ENCODE results near the gene SFTPD.

The SFTPD gene

GRCh38 chr10:79970062-79970461 lies 21.2 kb upstream of the SFTPD start:
- Histone ChIP-seq H2AK5ac (ENCODE audit: low read length) (no peak overlapping the region), H3K18ac (ENCODE audit: low read length) (no peak overlapping the region), H3K79me2 (ENCODE audit: control insufficient read depth, insufficient read depth, low read length) (no peaks in the 10 kb centered on the region), H3K27me3 (ENCODE audit: insufficient read depth, low read length, poor library complexity) (no peaks in the 10 kb centered on the region), H3K23ac (ENCODE audit: low read length) (no peak overlapping the region), H2BK15ac (replicated peaks; ENCODE audit: low read depth) (no peak overlapping the region), H4K5ac (ENCODE audit: low read length) (no peak overlapping the region), H2BK5ac (ENCODE audit: low read length) (no peak overlapping the region), H3K27ac (ENCODE audit: low read depth, low read length) (no peak overlapping the region), H3K56ac (ENCODE audit: low read length) (no peak overlapping the region), H3K4me2 (ENCODE audit: low read length) (no peak overlapping the region), H4K8ac (ENCODE audit: low read depth, low read length) (no peak overlapping the region), H3K4me1 (ENCODE audit: control insufficient read depth, low read depth, low read length) (no peaks in the 10 kb centered on the region), H3K79me1 (ENCODE audit: low read length) (no peaks in the 10 kb centered on the region), H2BK120ac (ENCODE audit: low read depth, low read length) (no peak overlapping the region), H3K9ac (ENCODE audit: low read length) (no peak overlapping the region), H3K36me3 (ENCODE audit: control insufficient read depth, insufficient read depth, low read length) (no peaks in the 10 kb centered on the region), H3K4me3 (ENCODE audit: low read length) (no peak overlapping the region), H3K4ac (ENCODE audit: low read depth, low read length) (no peak overlapping the region)
- DNase-seq, result no peak

- no peak overlapping the region for H3K4ac ChIP-seq (ENCODE audit: low read depth, low read length)
- H3K79me1 ChIP-seq (ENCODE audit: low read length), result no peaks in the 10 kb centered on the region
- no peak overlapping the region for H2BK15ac ChIP-seq (replicated peaks; ENCODE audit: low read depth)
- no peaks in the 10 kb centered on the region for H3K27me3 ChIP-seq (ENCODE audit: insufficient read depth, low read length, poor library complexity)
- no CpG with 5 or more reads among the region's 5 CpGs for WGBS (ENCODE audit: extremely low coverage, insufficient coverage, low lambda C conversion rate)
- no peak overlapping the region for H3K27ac ChIP-seq (ENCODE audit: low read depth, low read length)
- no peak overlapping the region for H3K23ac ChIP-seq (ENCODE audit: low read length)
- H2AK5ac ChIP-seq (ENCODE audit: low read length), result no peak overlapping the region
- no peaks in the 10 kb centered on the region for H3K36me3 ChIP-seq (ENCODE audit: control insufficient read depth, insufficient read depth, low read length)
- no peak overlapping the region for H2BK120ac ChIP-seq (ENCODE audit: low read depth, low read length)
- H3K56ac ChIP-seq (ENCODE audit: low read length), result no peak overlapping the region
- no peak overlapping the region for H4K8ac ChIP-seq (ENCODE audit: low read depth, low read length)
- H3K4me3 ChIP-seq (ENCODE audit: low read length), result no peak overlapping the region
- H3K79me2 ChIP-seq (ENCODE audit: control insufficient read depth, insufficient read depth, low read length), result no peaks in the 10 kb centered on the region
- H3K9ac ChIP-seq (ENCODE audit: low read length), result no peak overlapping the region
- H3K18ac ChIP-seq (ENCODE audit: low read length), result no peak overlapping the region
- no peaks in the 10 kb centered on the region for H3K4me1 ChIP-seq (ENCODE audit: control insufficient read depth, low read depth, low read length)
- H3K4me2 ChIP-seq (ENCODE audit: low read length), result no peak overlapping the region
- no peak for DNase-seq
- no peak overlapping the region for H2BK5ac ChIP-seq (ENCODE audit: low read length)
- H4K5ac ChIP-seq (ENCODE audit: low read length), result no peak overlapping the region
Measured at GRCh38 chr10:79947787-79948424, 999 bp downstream of the SFTPD start.

GRCh38 chr10:79947083-79947415 lies 1.9 kb downstream of the SFTPD start:
- H4K5ac ChIP-seq (ENCODE audit: low read length), result no peak overlapping the region
- H2BK5ac ChIP-seq (ENCODE audit: low read length), result no peak overlapping the region
- no peak overlapping the region for H3K4me3 ChIP-seq (ENCODE audit: low read length)
- H3K36me3 ChIP-seq (ENCODE audit: control insufficient read depth, insufficient read depth, low read length), result no peaks in the 10 kb centered on the region
- H3K79me2 ChIP-seq (ENCODE audit: control insufficient read depth, insufficient read depth, low read length), result no peaks in the 10 kb centered on the region
- no peak overlapping the region for H3K4ac ChIP-seq (ENCODE audit: low read depth, low read length)
- no peak overlapping the region for H3K18ac ChIP-seq (ENCODE audit: low read length)
- no CpG with 5 or more reads among the region's 2 CpGs for WGBS (ENCODE audit: extremely low coverage, insufficient coverage, low lambda C conversion rate)
- no peak overlapping the region for H3K9ac ChIP-seq (ENCODE audit: low read length)
- no peak for DNase-seq
- H2BK120ac ChIP-seq (ENCODE audit: low read depth, low read length), result no peak overlapping the region
- H3K23ac ChIP-seq (ENCODE audit: low read length), result no peak overlapping the region
- H3K56ac ChIP-seq (ENCODE audit: low read length), result no peak overlapping the region
- no peak overlapping the region for H3K27ac ChIP-seq (ENCODE audit: low read depth, low read length)
- H3K4me1 ChIP-seq (ENCODE audit: control insufficient read depth, low read depth, low read length), result no peaks in the 10 kb centered on the region
- H2AK5ac ChIP-seq (ENCODE audit: low read length), result no peak overlapping the region
- H3K27me3 ChIP-seq (ENCODE audit: insufficient read depth, low read length, poor library complexity), result no peaks in the 10 kb centered on the region
- H4K8ac ChIP-seq (ENCODE audit: low read depth, low read length), result no peak overlapping the region
- H3K4me2 ChIP-seq (ENCODE audit: low read length), result no peak overlapping the region
- H2BK15ac ChIP-seq (replicated peaks; ENCODE audit: low read depth), result no peak overlapping the region
- H3K79me1 ChIP-seq (ENCODE audit: low read length), result no peaks in the 10 kb centered on the region

GRCh38 chr10:79946271-79947082 lies 2.4 kb downstream of the SFTPD start:
- no peak for DNase-seq
- H3K23ac ChIP-seq (ENCODE audit: low read length), result no peak overlapping the region
- H3K36me3 ChIP-seq (ENCODE audit: control insufficient read depth, insufficient read depth, low read length), result no peaks in the 10 kb centered on the region
- H4K5ac ChIP-seq (ENCODE audit: low read length), result no peak overlapping the region
- H3K18ac ChIP-seq (ENCODE audit: low read length), result no peak overlapping the region
- H3K4me1 ChIP-seq (ENCODE audit: control insufficient read depth, low read depth, low read length), result no peaks in the 10 kb centered on the region
- no peak overlapping the region for H3K56ac ChIP-seq (ENCODE audit: low read length)
- no peaks in the 10 kb centered on the region for H3K79me2 ChIP-seq (ENCODE audit: control insufficient read depth, insufficient read depth, low read length)
- no peaks in the 10 kb centered on the region for H3K79me1 ChIP-seq (ENCODE audit: low read length)
- no peak overlapping the region for H4K8ac ChIP-seq (ENCODE audit: low read depth, low read length)
- H2BK120ac ChIP-seq (ENCODE audit: low read depth, low read length), result no peak overlapping the region
- no peak overlapping the region for H3K27ac ChIP-seq (ENCODE audit: low read depth, low read length)
- H3K4me3 ChIP-seq (ENCODE audit: low read length), result no peak overlapping the region
- H2BK15ac ChIP-seq (replicated peaks; ENCODE audit: low read depth), result no peak overlapping the region
- H2AK5ac ChIP-seq (ENCODE audit: low read length), result no peak overlapping the region
- no peak overlapping the region for H2BK5ac ChIP-seq (ENCODE audit: low read length)
- H3K27me3 ChIP-seq (ENCODE audit: insufficient read depth, low read length, poor library complexity), result no peaks in the 10 kb centered on the region
- WGBS (ENCODE audit: extremely low coverage, insufficient coverage, low lambda C conversion rate), result no CpG with 5 or more reads among the region's 8 CpGs
- no peak overlapping the region for H3K9ac ChIP-seq (ENCODE audit: low read length)
- H3K4ac ChIP-seq (ENCODE audit: low read depth, low read length), result no peak overlapping the region
- H3K4me2 ChIP-seq (ENCODE audit: low read length), result no peak overlapping the region

GRCh38 chr10:79944428-79945395 lies 4.2 kb downstream of the SFTPD start:
- Histone ChIP-seq H2BK15ac (replicated peaks; ENCODE audit: low read depth) (no peak overlapping the region), H4K5ac (ENCODE audit: low read length) (no peak overlapping the region), H3K27me3 (ENCODE audit: insufficient read depth, low read length, poor library complexity) (no peaks in the 10 kb centered on the region), H3K79me2 (ENCODE audit: control insufficient read depth, insufficient read depth, low read length) (no peaks in the 10 kb centered on the region), H3K4ac (ENCODE audit: low read depth, low read length) (no peak overlapping the region), H2BK120ac (ENCODE audit: low read depth, low read length) (no peak overlapping the region), H3K36me3 (ENCODE audit: control insufficient read depth, insufficient read depth, low read length) (no peaks in the 10 kb centered on the region), H3K18ac (ENCODE audit: low read length) (no peak overlapping the region), H3K4me3 (ENCODE audit: low read length) (no peak overlapping the region), H3K23ac (ENCODE audit: low read length) (no peak overlapping the region), H3K9ac (ENCODE audit: low read length) (no peak overlapping the region), H4K8ac (ENCODE audit: low read depth, low read length) (no peak overlapping the region), H3K4me2 (ENCODE audit: low read length) (no peak overlapping the region), H3K4me1 (ENCODE audit: control insufficient read depth, low read depth, low read length) (no peaks in the 10 kb centered on the region), H3K27ac (ENCODE audit: low read depth, low read length) (no peak overlapping the region), H2BK5ac (ENCODE audit: low read length) (no peak overlapping the region), H2AK5ac (ENCODE audit: low read length) (no peak overlapping the region), H3K79me1 (ENCODE audit: low read length) (no peaks in the 10 kb centered on the region), H3K56ac (ENCODE audit: low read length) (no peak overlapping the region)
- no peak for DNase-seq
- no CpG with 5 or more reads among the region's 13 CpGs for WGBS (ENCODE audit: extremely low coverage, insufficient coverage, low lambda C conversion rate)
